CD14-positive monocyte (primary cell): ENCODE results near the gene RLBP1. TPM values are rescaled to one million over a fixed set of nuclear protein-coding genes. Genes with fewer than 3 reads are reported as not detected.

ENCODE experiments used
- DNase-seq, 3 donors: peaks; one replicate each; pipeline ENCODE4 v3.0.0-alpha.2; 2011 to 2022
- H2AFZ ChIP-seq: 2 replicates; pipeline ENCODE4 v1.6.0; 2012; ENCODE audit warnings: mild to moderate bottlenecking, low read depth, low read length, inconsistent platforms; ENCODE audit not compliant: insufficient read depth, poor library complexity, severe bottlenecking
- H3K27ac ChIP-seq, 2 donors: 1 replicate in 1 of 2; 2 replicates in 1 of 2; pipeline ENCODE4 v1.5.1; 2012 to 2013; ENCODE audit warnings: low read length in 2 of 2, control low read depth in 1 of 2, inconsistent platforms in 1 of 2, low read depth in 1 of 2, mild to moderate bottlenecking in 1 of 2
- H3K27me3 ChIP-seq, 2 donors: one replicate each; pipeline versions ENCODE4 v1.6.0 to v1.6.1; 2011 to 2013; ENCODE audit warnings: low read length in 2 of 2; ENCODE audit not compliant: control insufficient read depth in 2 of 2, insufficient read depth in 2 of 2
- H3K36me3 ChIP-seq, 2 donors: replicated peaks in 1 of 2; 1 replicate in 1 of 2; 2 replicates in 1 of 2; pipeline versions ENCODE4 v1.5.1 to v1.6.1; 2012 to 2013; ENCODE audit warnings: low read length in 2 of 2, control low read depth in 1 of 2, inconsistent platforms in 1 of 2, mild to moderate bottlenecking in 1 of 2; ENCODE audit not compliant: insufficient read depth in 2 of 2, control insufficient read depth in 1 of 2
- H3K4me1 ChIP-seq, 2 donors: 1 replicate in 1 of 2; 2 replicates in 1 of 2; pipeline versions ENCODE4 v1.5.1 to v1.6.1; 2012 to 2013; ENCODE audit warnings: low read length in 2 of 2, control low read depth in 1 of 2, inconsistent platforms in 1 of 2, mild to moderate bottlenecking in 1 of 2, moderate library complexity in 1 of 2; ENCODE audit not compliant: insufficient read depth in 2 of 2, control insufficient read depth in 1 of 2
- H3K4me2 ChIP-seq: replicated peaks from 2 replicates; pipeline ENCODE3; 2012; ENCODE audit warnings: low read length, moderate library complexity, mild to moderate bottlenecking; ENCODE audit not compliant: poor library complexity, severe bottlenecking; ENCODE audit errors: extremely low read depth
- H3K4me3 ChIP-seq, 3 experiments: fragments of 200-600 bp in 1 of 3; sonication (generic) in 1 of 3; replicated peaks in 1 of 3; 1 replicate in 2 of 3; 2 replicates in 1 of 3; pipeline ENCODE4 v1.5.1; 2011 to 2013; ENCODE audit warnings: low read length in 3 of 3, mild to moderate bottlenecking in 3 of 3, control low read depth in 2 of 3, low read depth in 2 of 3, inconsistent platforms in 1 of 3, moderate library complexity in 1 of 3
- H3K79me2 ChIP-seq: 2 replicates; pipeline ENCODE4 v1.6.0; 2012; ENCODE audit warnings: mild to moderate bottlenecking, control low read depth, inconsistent platforms, low read length, moderate library complexity; ENCODE audit not compliant: insufficient read depth
- H3K9ac ChIP-seq: 2 replicates; pipeline ENCODE4 v1.6.0; 2017; ENCODE audit warnings: low read length, mild to moderate bottlenecking; ENCODE audit not compliant: insufficient read depth, poor library complexity, severe bottlenecking
- H3K9me3 ChIP-seq, 2 donors: replicated peaks in 1 of 2; 1 replicate in 1 of 2; 2 replicates in 1 of 2; pipeline versions ENCODE4 v1.5.1 to v1.6.1; 2012 to 2013; ENCODE audit warnings: low read length in 2 of 2, control low read depth in 1 of 2; ENCODE audit not compliant: control insufficient read depth in 1 of 2, insufficient read depth in 1 of 2
- H4K20me1 ChIP-seq: 2 replicates; pipeline ENCODE4 v1.6.0; 2012; ENCODE audit warnings: mild to moderate bottlenecking, low read length, control low read depth, moderate library complexity; ENCODE audit not compliant: insufficient read depth
- H3K27ac Mint-ChIP-seq, 7 donors: one replicate each; pipeline ENCODE4 v1.8.0; 2020; ENCODE audit warnings: mild to moderate bottlenecking in 7 of 7, mixed read lengths in 7 of 7, moderate library complexity in 6 of 7, inconsistent platforms in 2 of 7
- H3K27me3 Mint-ChIP-seq, 3 donors: one replicate each; pipeline ENCODE4 v1.8.0; 2021 to 2022; ENCODE audit warnings: low read depth in 3 of 3, mild to moderate bottlenecking in 3 of 3, mixed read lengths in 3 of 3, moderate library complexity in 3 of 3, inconsistent platforms in 1 of 3
- H3K36me3 Mint-ChIP-seq, 2 donors: one replicate each; pipeline ENCODE4 v1.8.0; 2020; ENCODE audit warnings: mixed read lengths in 2 of 2, inconsistent platforms in 1 of 2, mild to moderate bottlenecking in 1 of 2
- H3K4me1 Mint-ChIP-seq: one replicate; pipeline ENCODE4 v1.8.0; 2020; ENCODE audit warnings: mild to moderate bottlenecking, mixed read lengths
- H3K4me3 Mint-ChIP-seq, 2 donors: one replicate each; pipeline ENCODE4 v1.8.0; 2020; ENCODE audit warnings: mild to moderate bottlenecking in 2 of 2, mixed read lengths in 2 of 2, moderate library complexity in 1 of 2
- H3K9me3 Mint-ChIP-seq, 7 donors: one replicate each; pipeline ENCODE4 v1.8.0; 2020 to 2022; ENCODE audit warnings: mixed read lengths in 7 of 7, mild to moderate bottlenecking in 6 of 7, moderate library complexity in 6 of 7, inconsistent platforms in 2 of 7
- CTCF ChIP-seq: fragments of 200-600 bp; IDR thresholded peaks from one replicate; pipeline ENCODE4 v1.8.0; 2022; ENCODE audit warnings: antibody characterized with exemption, mild to moderate bottlenecking
- WGBS: methylation state at CpG from one replicate; pipeline ENCODE4 v1.1.5; 2013; ENCODE audit warnings: missing lambda C conversion rate; ENCODE audit not compliant: insufficient coverage; 5-methylcytosine and 5-hydroxymethylcytosine counted together
- intact Hi-C, 2 donors: fragments of 100-400 bp; cut with micrococcal nuclease; formaldehyde crosslinking; loops; one replicate each; pipeline versions ENCODE4 v1.15.0 to v1.15.1; 2023
- polyA plus RNA-seq, 3 donors: library from polyadenylated mRNA; depleted of rRNA in 1 of 3; unstranded in 2 of 3; stranded (reverse) in 1 of 3; fragments of 300-500 nt in 2 of 3; fragments of >200 nt in 1 of 3; fragmentation: Illumina TruSeq in 2 of 3; gene quantifications; 1 replicate in 2 of 3; 2 replicates in 1 of 3; pipeline ENCODE4 v1.2.3, GENCODE V29; 2012 to 2021

Gene RLBP1
- polyA plus RNA-seq, 3 donors = not detected

DNA sequence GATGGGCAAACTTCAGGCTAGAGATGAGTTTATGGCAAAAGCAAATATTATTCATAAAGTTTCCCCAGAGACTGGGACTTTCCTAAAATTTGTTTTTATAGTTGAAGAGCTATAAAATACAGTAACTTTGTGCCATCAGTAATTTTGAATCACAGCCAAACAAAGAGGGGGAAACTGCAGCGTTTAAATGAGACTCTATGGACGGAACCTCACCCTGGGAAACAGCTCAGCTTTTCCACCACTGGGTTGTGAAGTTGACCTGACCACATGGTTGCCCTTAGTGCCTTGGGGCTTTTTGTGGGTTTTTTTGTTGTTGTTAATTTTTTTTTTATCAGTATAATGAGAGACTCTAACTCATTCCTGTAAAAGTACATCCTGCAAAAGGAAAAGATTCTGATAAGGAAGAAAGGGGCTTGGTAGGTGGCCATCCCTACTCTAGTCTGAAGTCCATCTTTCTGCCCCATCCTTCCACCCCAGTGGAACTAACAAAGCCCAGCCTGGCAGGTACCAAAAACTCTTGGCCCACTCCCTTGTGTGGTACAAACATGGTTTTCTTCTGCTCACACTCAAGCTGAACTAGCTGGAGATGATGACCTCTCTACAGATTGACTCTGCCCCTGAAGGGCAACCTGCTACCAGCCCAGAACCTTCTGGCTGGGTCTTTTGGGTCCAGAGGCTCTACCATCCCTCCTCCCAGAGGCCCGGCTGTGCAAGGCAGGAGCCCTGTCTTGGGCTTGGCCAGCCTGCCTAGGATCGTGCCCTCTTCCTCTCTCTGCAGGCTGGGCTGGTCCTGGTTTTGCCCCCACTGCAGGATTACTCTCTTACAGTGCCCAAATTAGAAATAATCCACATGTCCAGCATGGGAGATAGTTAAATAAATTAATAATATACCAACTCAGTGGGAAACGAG, 41.2 kb downstream of the RLBP1 start:
- H3K27me3 Mint-ChIP-seq = no peaks in the 10 kb centered on the region
- H2AFZ ChIP-seq = no peak overlapping the region
- H3K79me2 ChIP-seq = no peaks in the 10 kb centered on the region
- H3K9me3 ChIP-seq = no peaks in the 10 kb centered on the region
- no peak overlapping the region for H3K4me3 ChIP-seq
- peaks cover 81 to 98% of the 10 kb centered on the region in 2 donors for H3K36me3 ChIP-seq
- no peak for DNase-seq
- 83% methylated on average over 1 of the region's 5 CpGs for WGBS
- intact Hi-C loops = loop anchor here in 1 of 2 donors (10.0 kb wide), 1 partner anchor 275 kb away; no protein-coding TSS in a partner anchor
- H3K4me2 ChIP-seq = no peak overlapping the region
- H3K27ac Mint-ChIP-seq = peak overlapping the region in 1 of 7 donors; percentile 21
- peaks cover 87 to 97% of the 10 kb centered on the region in 2 donors for H3K36me3 Mint-ChIP-seq
- peaks cover 30% of the 10 kb centered on the region for H4K20me1 ChIP-seq
- H3K4me1 Mint-ChIP-seq = no peaks in the 10 kb centered on the region
- H3K27me3 ChIP-seq = no peaks in the 10 kb centered on the region
- TF ChIP-seq CTCF = no peak
- H3K4me1 ChIP-seq = no peaks in the 10 kb centered on the region
- H3K27ac ChIP-seq = no peak overlapping the region
- peaks cover 0 to 1% (median 0%) of the 10 kb centered on the region in 7 donors for H3K9me3 Mint-ChIP-seq
- H3K9ac ChIP-seq = no peak overlapping the region
- no peak overlapping the region for H3K4me3 Mint-ChIP-seq

DNA sequence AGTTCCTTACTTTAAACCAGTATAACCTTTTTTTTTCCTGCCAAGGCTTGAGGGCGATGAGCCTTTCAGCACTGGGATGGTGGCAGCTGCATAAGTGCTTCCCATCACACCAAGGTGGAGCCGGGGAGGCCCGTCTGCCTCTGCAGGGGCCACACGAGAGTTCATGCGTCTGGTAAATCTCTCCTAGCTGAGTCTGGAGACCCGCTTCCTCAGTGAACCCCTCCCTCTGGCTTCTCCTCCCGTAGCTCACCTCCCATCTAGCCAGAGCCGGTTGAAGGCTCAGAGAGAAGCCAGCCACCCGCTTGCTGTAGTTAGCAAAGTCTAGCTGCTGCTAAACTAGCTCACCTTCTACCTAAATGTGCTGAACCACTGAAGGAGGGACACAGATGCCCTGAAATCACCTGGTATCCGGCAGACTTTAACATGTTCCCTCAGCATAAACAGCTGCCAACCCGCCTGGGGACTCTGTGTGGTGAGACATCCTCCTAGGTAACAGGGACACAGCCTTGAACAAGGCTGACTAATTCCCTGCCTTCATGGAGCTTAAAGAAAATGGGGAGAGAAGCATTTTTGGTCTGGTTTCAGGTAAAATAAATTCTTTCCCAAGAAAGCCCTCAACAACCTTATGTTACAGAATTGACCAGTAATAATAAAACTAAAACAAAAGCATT, 42.9 kb downstream of the RLBP1 start:
- H3K27me3 ChIP-seq = no peaks in the 10 kb centered on the region
- WGBS = 93% methylated on average over 7 of the region's 11 CpGs
- no peaks in the 10 kb centered on the region for H3K9me3 ChIP-seq
- no peaks in the 10 kb centered on the region for H3K79me2 ChIP-seq
- H3K36me3 ChIP-seq = peaks cover 77 to 98% of the 10 kb centered on the region in 2 donors
- H3K27me3 Mint-ChIP-seq = no peaks in the 10 kb centered on the region
- peaks cover 87 to 96% of the 10 kb centered on the region in 2 donors for H3K36me3 Mint-ChIP-seq
- H3K9ac ChIP-seq = no peak overlapping the region
- no peak for DNase-seq
- no peak overlapping the region for H3K4me2 ChIP-seq
- intact Hi-C loops = loop anchor here in 1 of 2 donors (10.0 kb wide), 1 partner anchor 274 kb away; no protein-coding TSS in a partner anchor
- H3K27ac Mint-ChIP-seq = peak overlapping the region in 1 of 7 donors; percentile 43
- H3K27ac ChIP-seq = peak overlapping the region in 1 of 2 donors; percentile 28
- peaks cover 0 to 1% (median 0%) of the 10 kb centered on the region in 7 donors for H3K9me3 Mint-ChIP-seq
- no peaks in the 10 kb centered on the region for H3K4me1 Mint-ChIP-seq
- no peaks in the 10 kb centered on the region for H3K4me1 ChIP-seq
- H3K4me3 ChIP-seq = no peak overlapping the region
- H2AFZ ChIP-seq = no peak overlapping the region
- TF ChIP-seq CTCF = no peak
- no peak overlapping the region for H3K4me3 Mint-ChIP-seq
- H4K20me1 ChIP-seq = peaks cover 29% of the 10 kb centered on the region
